ENCODE measurements around the gene SPTBN1. TPM values are rescaled to one million over a fixed set of nuclear protein-coding genes. Genes with fewer than 3 reads are reported as not detected.

Gene SPTBN1
- total and polyA plus RNA-seq, 3 experiments from 2014 or later, result 38.4 to 49.2 (median 38.5) TPM

DNA sequence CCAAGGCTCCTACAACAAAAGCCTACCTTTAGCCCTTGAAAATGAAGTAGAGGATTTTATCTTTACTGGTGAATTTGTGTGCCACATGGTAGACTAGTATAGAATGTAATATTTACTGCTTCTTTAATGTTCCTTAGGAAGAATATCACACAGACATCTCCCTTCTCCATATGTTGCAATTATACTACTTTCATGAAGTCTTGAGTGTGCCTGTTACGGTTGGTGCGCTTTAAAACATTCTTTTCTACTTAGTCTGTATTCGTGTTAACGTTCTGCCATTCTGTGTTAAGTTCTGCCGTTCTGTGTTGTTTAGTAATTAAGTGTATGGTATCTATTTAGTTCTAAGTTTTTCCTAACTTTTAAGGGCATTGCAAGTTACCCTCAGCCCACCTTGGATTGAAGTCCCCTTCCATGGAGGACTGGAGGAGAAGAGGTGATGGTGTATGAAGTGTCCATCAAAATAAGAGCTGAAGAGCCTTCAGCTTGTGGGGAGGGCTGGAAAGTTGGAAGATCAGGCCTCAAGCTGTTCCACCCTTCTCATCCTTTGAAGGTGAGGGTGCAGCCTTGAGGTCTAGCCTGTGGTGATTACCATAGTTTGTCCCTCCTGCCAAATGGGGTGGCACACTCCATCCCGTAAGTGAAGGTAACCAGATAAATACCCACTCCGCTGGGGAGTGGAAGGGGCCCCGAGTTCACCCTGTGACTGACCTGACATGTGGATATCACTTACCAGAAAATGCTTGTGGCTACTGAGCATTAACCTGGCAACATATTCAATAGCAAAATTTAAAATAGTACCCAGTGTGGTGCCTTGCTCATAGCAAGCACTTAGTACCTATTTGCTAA, 131.3 kb downstream of the SPTBN1 start:
- peaks cover 0 to 6% (median 2%) of the 10 kb centered on the region in 3 donors for H3K36me3 Mint-ChIP-seq
- no peaks in the 10 kb centered on the region for H3K9me3 Mint-ChIP-seq
- CTCF ChIA-PET, result interaction anchor here (0.6 kb wide), 1 partner anchor 23 kb away, joined by 3 read pairs; no protein-coding TSS in a partner anchor
- Histone ChIP-seq H3K27ac (ENCODE audit: low read depth, low read length) (no peak overlapping the region), H3K4me1 (ENCODE audit: insufficient read depth, low read length) (peaks cover 93% of the 10 kb centered on the region), H3K36me3 (ENCODE audit: insufficient read depth, low read length) (no peaks in the 10 kb centered on the region), H3K27me3 (ENCODE audit: insufficient read depth, low read length, poor library complexity, severe bottlenecking) (no peaks in the 10 kb centered on the region), H3K9me3 (ENCODE audit: low read length) (no peaks in the 10 kb centered on the region), H3K4me3 (ENCODE audit: low read length) (no peak overlapping the region)
- DNase-seq, result no peak
- POLR2A ChIA-PET, result interaction anchor here (0.9 kb wide), 1 partner anchor 28 kb away, joined by 3 read pairs; no protein-coding TSS in a partner anchor
- no peaks in the 10 kb centered on the region for H3K27me3 Mint-ChIP-seq
- peaks cover 89 to 100% (median 95%) of the 10 kb centered on the region in 3 donors for H3K4me1 Mint-ChIP-seq
- H3K27ac Mint-ChIP-seq, result peak overlapping the region in 7 of 8 donors; percentile 15 to 86 (median 76)
- H3K4me3 Mint-ChIP-seq, result peak overlapping the region in 4 of 7 donors; percentile 10 to 50 (median 46)

- CTCF ChIA-PET, result interaction anchor here (1.0 to 1.6 kb wide), 3 partner anchors 7 to 30 kb away, joined by 3 to 4 read pairs (median 4); no protein-coding TSS in a partner anchor
- Histone ChIP-seq H3K27me3 (ENCODE audit: insufficient read depth, low read length, poor library complexity, severe bottlenecking) (no peaks in the 10 kb centered on the region), H3K4me3 (ENCODE audit: low read length) (peak overlapping the region; percentile 1), H3K4me1 (ENCODE audit: insufficient read depth, low read length) (peaks cover 93% of the 10 kb centered on the region), H3K9me3 (ENCODE audit: low read length) (no peaks in the 10 kb centered on the region), H3K27ac (ENCODE audit: low read depth, low read length) (no peak overlapping the region), H3K36me3 (ENCODE audit: insufficient read depth, low read length) (no peaks in the 10 kb centered on the region)
- Mint-ChIP-seq H3K4me1 (peaks cover 83 to 99% (median 94%) of the 10 kb centered on the region in 3 donors), H3K27ac (peak overlapping the region; percentile 66 to 94 (median 76)), H3K27me3 (no peaks in the 10 kb centered on the region), H3K4me3 (peak overlapping the region in 6 of 7 donors; percentile 29 to 82 (median 55)), H3K9me3 (no peaks in the 10 kb centered on the region), H3K36me3 (peaks cover 0 to 8% (median 2%) of the 10 kb centered on the region in 3 donors)
- DNase-seq, result no peak
- POLR2A ChIA-PET, result interaction anchor here (0.9 to 1.3 kb wide), 2 partner anchors 29 to 30 kb away, joined by 3 read pairs; no protein-coding TSS in a partner anchor
Measured at GRCh38 chr2:54588244-54588899, 132.2 kb downstream of the SPTBN1 start.

DNA sequence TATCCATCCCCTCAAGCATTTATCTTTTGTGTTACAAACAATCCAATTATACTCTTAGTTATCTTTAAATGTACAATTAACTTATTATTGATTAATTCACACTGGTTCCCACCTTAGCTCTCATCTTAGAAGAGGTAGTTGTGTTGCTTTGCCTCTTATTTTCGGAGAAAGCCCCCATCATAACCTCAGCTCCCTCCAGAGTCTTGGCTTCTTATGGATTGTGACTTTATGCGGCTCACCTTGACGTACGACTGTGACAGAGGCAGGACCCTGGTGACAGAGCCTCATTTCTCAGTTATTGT, 132.9 kb downstream of the SPTBN1 start:
- H3K27ac Mint-ChIP-seq, result peak overlapping the region; percentile 46 to 94 (median 88)
- POLR2A ChIA-PET, result interaction anchor here (1.2 to 1.3 kb wide), 2 partner anchors 31 to 65 kb away, joined by 3 read pairs; no protein-coding TSS in a partner anchor

DNA sequence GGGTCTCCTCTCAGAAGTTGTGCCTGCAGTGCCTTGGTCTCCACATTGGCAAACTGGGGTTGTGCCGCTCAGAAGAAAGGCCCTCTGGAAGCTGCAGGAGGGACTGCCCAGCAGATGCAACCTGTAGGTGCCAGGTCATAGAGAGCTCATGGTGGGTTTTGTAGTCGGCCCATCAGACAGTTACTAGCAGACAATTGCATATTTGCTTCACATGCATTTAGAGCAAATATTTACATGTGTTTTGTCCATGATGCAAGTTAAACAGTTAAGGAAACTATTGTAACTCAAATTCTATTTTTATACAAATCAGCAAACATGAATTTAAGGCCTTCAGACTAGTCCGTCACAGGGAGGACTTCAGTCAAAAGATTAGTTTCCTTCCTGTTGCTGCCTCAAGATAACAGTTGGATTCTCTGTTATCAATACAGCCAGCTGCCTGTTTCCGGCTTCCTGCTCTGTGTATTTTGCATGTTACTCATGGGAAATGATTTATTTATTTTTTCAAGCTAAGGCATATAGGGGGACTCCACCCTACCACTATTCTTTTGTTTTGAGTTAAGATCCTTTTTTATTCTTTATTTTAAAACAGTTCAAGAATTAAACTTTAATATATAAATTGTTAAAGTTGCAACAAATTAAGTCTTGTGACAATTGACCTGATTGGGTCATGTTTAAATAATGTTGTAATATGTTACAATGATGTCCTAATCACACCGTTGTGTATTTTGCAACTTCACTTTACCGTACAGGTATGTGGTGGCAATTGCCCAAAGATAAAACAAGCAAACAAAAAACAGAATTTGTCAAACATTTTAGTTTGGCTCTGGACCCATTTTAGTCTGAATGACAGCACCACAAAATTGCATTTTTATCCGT, 133.5 kb downstream of the SPTBN1 start:
- Histone ChIP-seq H3K4me1 (ENCODE audit: insufficient read depth, low read length) (peaks cover 84% of the 10 kb centered on the region), H3K4me3 (ENCODE audit: low read length) (peak overlapping the region; percentile 57), H3K9me3 (ENCODE audit: low read length) (no peaks in the 10 kb centered on the region), H3K27ac (ENCODE audit: low read depth, low read length) (no peak overlapping the region), H3K36me3 (ENCODE audit: insufficient read depth, low read length) (no peaks in the 10 kb centered on the region), H3K27me3 (ENCODE audit: insufficient read depth, low read length, poor library complexity, severe bottlenecking) (no peaks in the 10 kb centered on the region)
- no peaks in the 10 kb centered on the region for H3K9me3 Mint-ChIP-seq
- peak overlapping the region; percentile 46 to 97 (median 88) for H3K27ac Mint-ChIP-seq
- H3K36me3 Mint-ChIP-seq, result peaks cover 0 to 10% (median 2%) of the 10 kb centered on the region in 3 donors
- POLR2A ChIA-PET, result interaction anchor here (0.9 to 1.3 kb wide), 3 partner anchors 10 to 66 kb away, joined by 3 to 4 read pairs (median 3); no protein-coding TSS in a partner anchor
- no peaks in the 10 kb centered on the region for H3K27me3 Mint-ChIP-seq
- H3K4me3 Mint-ChIP-seq, result peak overlapping the region; percentile 22 to 80 (median 63)
- peak in 2 of 5 donors; percentile 41 to 63 for DNase-seq
- CTCF ChIA-PET, result interaction anchor here (1.0 to 1.6 kb wide), 4 partner anchors 8 to 31 kb away, joined by 3 to 4 read pairs (median 4); no protein-coding TSS in a partner anchor
- peaks cover 78 to 97% (median 90%) of the 10 kb centered on the region in 3 donors for H3K4me1 Mint-ChIP-seq

More for the DNA sequence above, 132.9 kb downstream of the SPTBN1 start:
- Histone ChIP-seq H3K27ac (ENCODE audit: low read depth, low read length) (no peak overlapping the region), H3K27me3 (ENCODE audit: insufficient read depth, low read length, poor library complexity, severe bottlenecking) (no peaks in the 10 kb centered on the region), H3K4me3 (ENCODE audit: low read length) (peak overlapping the region; percentile 57), H3K9me3 (ENCODE audit: low read length) (no peaks in the 10 kb centered on the region), H3K36me3 (ENCODE audit: insufficient read depth, low read length) (no peaks in the 10 kb centered on the region), H3K4me1 (ENCODE audit: insufficient read depth, low read length) (peaks cover 90% of the 10 kb centered on the region)
- no peak for DNase-seq
- CTCF ChIA-PET, result interaction anchor here (1.0 to 1.6 kb wide), 3 partner anchors 8 to 30 kb away, joined by 3 to 4 read pairs (median 4); no protein-coding TSS in a partner anchor
- no peaks in the 10 kb centered on the region for H3K27me3 Mint-ChIP-seq
- peaks cover 80 to 97% (median 90%) of the 10 kb centered on the region in 3 donors for H3K4me1 Mint-ChIP-seq
- peaks cover 0 to 10% (median 2%) of the 10 kb centered on the region in 3 donors for H3K36me3 Mint-ChIP-seq
- H3K4me3 Mint-ChIP-seq, result peak overlapping the region in 5 of 7 donors; percentile 63 to 80 (median 65)
- no peaks in the 10 kb centered on the region for H3K9me3 Mint-ChIP-seq

DNA sequence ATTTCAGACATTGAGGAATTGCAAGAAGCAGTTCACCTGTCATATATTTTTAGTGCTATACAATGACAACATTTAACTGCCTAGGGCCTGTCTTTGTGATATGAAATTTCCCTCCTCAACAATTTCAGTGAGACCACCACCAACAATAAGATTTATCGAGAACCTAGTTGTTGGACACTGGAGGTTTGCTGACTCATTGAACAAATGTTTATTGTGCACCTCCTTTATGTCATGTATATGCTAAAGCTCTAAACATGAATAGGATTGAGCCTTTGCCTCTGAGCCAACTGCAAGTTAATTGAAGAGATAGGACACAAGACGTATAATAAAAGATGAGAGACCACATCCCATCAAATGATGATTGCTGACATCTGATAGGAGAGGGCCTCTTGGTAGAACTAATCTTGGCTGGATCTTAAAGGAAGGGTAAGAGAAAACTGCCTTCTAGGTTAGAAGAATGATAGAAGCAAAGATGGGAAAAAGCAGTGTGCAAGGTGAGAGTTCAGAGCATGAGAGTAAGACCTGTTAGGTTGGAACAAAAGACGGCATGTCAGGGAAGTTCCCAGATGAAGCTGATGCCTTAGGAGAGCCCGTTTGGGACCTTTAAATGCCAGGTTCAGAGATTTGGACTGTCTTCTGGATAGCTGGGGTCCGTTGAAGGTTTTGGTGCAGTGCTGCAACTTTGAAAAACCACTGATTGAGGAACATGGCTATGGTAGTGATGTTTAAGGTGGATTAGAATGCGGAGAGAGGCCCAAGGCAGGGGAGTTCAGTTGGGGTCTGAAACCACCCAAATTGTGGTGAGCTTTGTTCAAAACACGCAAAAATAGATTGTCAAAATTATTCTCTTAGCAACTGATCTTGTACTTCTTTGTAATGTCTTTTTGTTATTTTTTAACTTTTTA, 134.3 kb downstream of the SPTBN1 start:
- Histone ChIP-seq H3K4me3 (ENCODE audit: low read length) (peak overlapping the region; percentile 26), H3K27ac (ENCODE audit: low read depth, low read length) (no peak overlapping the region), H3K4me1 (ENCODE audit: insufficient read depth, low read length) (peaks cover 83% of the 10 kb centered on the region), H3K27me3 (ENCODE audit: insufficient read depth, low read length, poor library complexity, severe bottlenecking) (no peaks in the 10 kb centered on the region), H3K9me3 (ENCODE audit: low read length) (no peaks in the 10 kb centered on the region), H3K36me3 (ENCODE audit: insufficient read depth, low read length) (no peaks in the 10 kb centered on the region)
- POLR2A ChIA-PET, result interaction anchor here (0.9 kb wide), 1 partner anchor 11 kb away, joined by 4 read pairs; no protein-coding TSS in a partner anchor
- H3K27ac Mint-ChIP-seq, result peak overlapping the region; percentile 46 to 97 (median 76)
- peaks cover 0 to 13% (median 4%) of the 10 kb centered on the region in 3 donors for H3K36me3 Mint-ChIP-seq
- CTCF ChIA-PET, result interaction anchor here (1.4 to 2.1 kb wide), 4 partner anchors 9 to 32 kb away, joined by 3 to 5 read pairs (median 4); no protein-coding TSS in a partner anchor
- H3K9me3 Mint-ChIP-seq, result no peaks in the 10 kb centered on the region
- H3K4me1 Mint-ChIP-seq, result peaks cover 71 to 96% (median 90%) of the 10 kb centered on the region in 3 donors
- DNase-seq, result no peak
- no peaks in the 10 kb centered on the region for H3K27me3 Mint-ChIP-seq
- peak overlapping the region in 6 of 7 donors; percentile 10 to 63 (median 22) for H3K4me3 Mint-ChIP-seq

- Mint-ChIP-seq H3K9me3 (no peaks in the 10 kb centered on the region), H3K4me1 (peaks cover 74 to 96% (median 90%) of the 10 kb centered on the region in 3 donors), H3K36me3 (peaks cover 0 to 21% (median 4%) of the 10 kb centered on the region in 3 donors), H3K4me3 (no peak overlapping the region), H3K27me3 (no peaks in the 10 kb centered on the region), H3K27ac (peak overlapping the region; percentile 46 to 97 (median 72))
- H3K36me3 ChIP-seq (ENCODE audit: insufficient read depth, low read length), result no peaks in the 10 kb centered on the region
- no peaks in the 10 kb centered on the region for H3K27me3 ChIP-seq (ENCODE audit: insufficient read depth, low read length, poor library complexity, severe bottlenecking)
- H3K9me3 ChIP-seq (ENCODE audit: low read length), result no peaks in the 10 kb centered on the region
- ChIA-PET CTCF (interaction anchor here (2.1 kb wide), 1 partner anchor 11 kb away, joined by 5 read pairs; no protein-coding TSS in a partner anchor), POLR2A (no interaction called here)
- H3K27ac ChIP-seq (ENCODE audit: low read depth, low read length), result no peak overlapping the region
- DNase-seq, result no peak
- H3K4me3 ChIP-seq (ENCODE audit: low read length), result no peak overlapping the region
- H3K4me1 ChIP-seq (ENCODE audit: insufficient read depth, low read length), result peaks cover 83% of the 10 kb centered on the region
Measured at GRCh38 chr2:54591551-54591950, 135.4 kb downstream of the SPTBN1 start.
